ENCODE results near the gene SORCS2.
"Not testable (repeated sequence)": the region's sequence is repeated elsewhere in the genome, so short reads cannot be mapped to it uniquely, and the experiment has no call there.

SORCS2 gene

DNA sequence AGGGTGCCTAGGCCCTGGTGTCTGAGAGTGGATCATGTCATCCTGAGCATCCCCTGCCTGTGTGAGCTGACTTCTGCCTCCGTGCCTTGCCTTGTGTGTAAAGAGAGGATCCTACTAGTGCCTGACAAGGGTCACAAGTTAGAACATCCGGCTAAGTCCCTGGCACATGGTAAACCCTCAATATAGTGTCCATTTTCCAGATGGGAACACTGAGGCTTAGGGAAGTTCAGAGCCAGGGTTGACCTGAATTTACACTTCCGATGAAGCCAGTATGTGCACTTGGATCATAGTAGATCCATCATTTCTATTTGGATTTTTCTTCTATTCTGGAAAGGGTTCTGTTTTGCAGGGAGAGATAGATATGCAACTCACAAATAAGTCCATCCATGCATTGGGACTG is 254.9 kb downstream of the SORCS2 start:
- TF ChIP-seq, protein P1, sequence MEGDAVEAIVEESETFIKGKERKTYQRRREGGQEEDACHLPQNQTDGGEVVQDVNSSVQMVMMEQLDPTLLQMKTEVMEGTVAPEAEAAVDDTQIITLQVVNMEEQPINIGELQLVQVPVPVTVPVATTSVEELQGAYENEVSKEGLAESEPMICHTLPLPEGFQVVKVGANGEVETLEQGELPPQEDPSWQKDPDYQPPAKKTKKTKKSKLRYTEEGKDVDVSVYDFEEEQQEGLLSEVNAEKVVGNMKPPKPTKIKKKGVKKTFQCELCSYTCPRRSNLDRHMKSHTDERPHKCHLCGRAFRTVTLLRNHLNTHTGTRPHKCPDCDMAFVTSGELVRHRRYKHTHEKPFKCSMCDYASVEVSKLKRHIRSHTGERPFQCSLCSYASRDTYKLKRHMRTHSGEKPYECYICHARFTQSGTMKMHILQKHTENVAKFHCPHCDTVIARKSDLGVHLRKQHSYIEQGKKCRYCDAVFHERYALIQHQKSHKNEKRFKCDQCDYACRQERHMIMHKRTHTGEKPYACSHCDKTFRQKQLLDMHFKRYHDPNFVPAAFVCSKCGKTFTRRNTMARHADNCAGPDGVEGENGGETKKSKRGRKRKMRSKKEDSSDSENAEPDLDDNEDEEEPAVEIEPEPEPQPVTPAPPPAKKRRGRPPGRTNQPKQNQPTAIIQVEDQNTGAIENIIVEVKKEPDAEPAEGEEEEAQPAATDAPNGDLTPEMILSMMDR (IDR thresholded peaks at IDR 0.05; ENCODE audit: low read depth, low read length) = no peak
- TF ChIP-seq POLR2A (IDR thresholded peaks at IDR 0.05; ENCODE audit: extremely low read depth, insufficient read length) (no peak), MYC (IDR thresholded peaks at IDR 0.05; ENCODE audit: low read depth, low read length) (no peak)
- TF ChIP-seq, protein P2, sequence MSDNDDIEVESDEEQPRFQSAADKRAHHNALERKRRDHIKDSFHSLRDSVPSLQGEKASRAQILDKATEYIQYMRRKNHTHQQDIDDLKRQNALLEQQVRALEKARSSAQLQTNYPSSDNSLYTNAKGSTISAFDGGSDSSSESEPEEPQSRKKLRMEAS (IDR thresholded peaks at IDR 0.05; ENCODE audit: low read depth, low read length) = no peak
- no peak overlapping the region for H3K4me3 ChIP-seq (ENCODE audit: low read depth, low read length)
- no peak for DNase-seq (ENCODE audit: low read depth)

DNA sequence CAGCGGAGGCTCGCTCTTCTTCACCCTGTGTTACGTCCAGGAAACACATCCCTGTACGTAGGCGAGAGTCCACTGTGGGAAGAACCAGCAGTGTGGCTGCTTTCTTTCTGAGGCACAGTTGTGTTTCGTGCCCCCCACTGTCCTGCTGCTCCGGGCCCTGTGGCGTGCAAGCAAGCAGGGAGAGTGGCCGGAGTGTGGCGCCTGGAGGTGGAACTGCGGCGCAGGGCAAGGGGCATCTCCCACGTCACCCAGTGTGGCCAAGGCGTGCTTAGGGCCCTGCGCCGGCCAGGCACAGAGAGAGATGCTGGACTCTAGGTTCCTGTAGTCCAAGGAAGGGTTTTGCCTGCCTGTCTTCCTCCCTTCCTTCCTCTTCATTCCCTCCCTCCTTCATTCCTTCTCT is 255.7 kb downstream of the SORCS2 start:
- DNase-seq (ENCODE audit: low read depth) = no peak
- TF ChIP-seq MYC (IDR thresholded peaks at IDR 0.05; ENCODE audit: low read depth, low read length) (no peak), POLR2A (IDR thresholded peaks at IDR 0.05; ENCODE audit: extremely low read depth, insufficient read length) (no peak)
- TF ChIP-seq, protein P2 (IDR thresholded peaks at IDR 0.05; ENCODE audit: low read depth, low read length) = no peak
- TF ChIP-seq, protein P1 (IDR thresholded peaks at IDR 0.05; ENCODE audit: low read depth, low read length) = no peak
- H3K4me3 ChIP-seq (ENCODE audit: low read depth, low read length) = no peak overlapping the region

DNA sequence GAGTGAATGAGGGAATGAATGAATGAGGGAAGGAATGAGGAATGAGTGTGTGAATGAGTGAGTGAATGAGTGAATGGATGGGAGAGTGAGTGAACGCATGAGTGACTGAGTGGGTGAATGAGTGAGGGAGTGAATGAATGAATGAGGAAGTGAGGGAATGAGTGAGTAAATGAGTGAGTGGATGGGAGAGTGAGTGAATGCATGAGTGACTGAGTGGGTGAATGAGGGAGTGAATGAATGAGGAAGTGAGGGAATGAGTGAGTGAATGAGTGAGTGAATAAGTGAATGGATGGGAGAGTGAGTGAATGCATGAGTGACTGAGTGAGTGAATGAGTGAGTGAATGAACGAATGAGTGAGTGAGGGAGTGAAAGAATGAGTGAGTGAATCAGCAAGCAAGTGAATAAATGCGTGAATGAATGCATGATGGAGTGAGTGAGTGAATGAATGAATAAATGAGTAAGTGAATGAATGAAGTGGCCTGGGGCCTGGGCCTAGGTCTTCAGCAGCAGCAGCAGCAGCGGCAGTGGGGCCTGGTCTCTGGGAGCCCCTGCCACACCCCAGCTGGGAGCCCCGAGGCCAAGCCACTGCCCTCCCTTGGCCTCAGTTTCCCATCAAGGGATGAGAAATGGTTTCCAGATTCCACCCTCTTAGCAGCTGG is 258.6 kb downstream of the SORCS2 start:
- DNase-seq (ENCODE audit: low read depth) = no peak
- H3K4me3 ChIP-seq (ENCODE audit: low read depth, low read length) = no peak overlapping the region
- TF ChIP-seq MYC (IDR thresholded peaks at IDR 0.05; ENCODE audit: low read depth, low read length) (no peak), POLR2A (IDR thresholded peaks at IDR 0.05; ENCODE audit: extremely low read depth, insufficient read length) (no peak)
- TF ChIP-seq, protein P2 (IDR thresholded peaks at IDR 0.05; ENCODE audit: low read depth, low read length) = no peak

DNA sequence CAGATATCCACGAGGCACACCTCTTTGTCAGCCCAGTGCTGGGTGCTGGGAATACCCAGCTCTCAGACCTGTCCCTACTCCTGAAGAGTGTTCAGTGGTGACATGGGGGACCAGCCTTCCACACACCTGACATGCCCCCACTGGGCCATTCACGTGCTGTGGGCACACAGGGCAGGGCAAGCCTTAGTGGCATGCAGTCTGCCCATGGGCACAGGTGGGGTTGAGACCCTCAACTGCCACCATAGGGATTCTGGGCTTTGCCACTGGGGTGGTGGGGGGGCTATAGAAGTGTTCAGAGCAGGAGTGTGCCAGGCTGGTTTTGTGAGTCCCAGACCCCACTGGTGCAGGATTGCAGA is 259.1 kb downstream of the SORCS2 start:
- no peak for DNase-seq (ENCODE audit: low read depth)
- no peak overlapping the region for H3K4me3 ChIP-seq (ENCODE audit: low read depth, low read length)
- TF ChIP-seq, protein P2 (IDR thresholded peaks at IDR 0.05; ENCODE audit: low read depth, low read length) = no peak
- TF ChIP-seq MYC (IDR thresholded peaks at IDR 0.05; ENCODE audit: low read depth, low read length) = no peak
- TF ChIP-seq, protein P1 (IDR thresholded peaks at IDR 0.05; ENCODE audit: low read depth, low read length) = no peak
- TF ChIP-seq POLR2A (IDR thresholded peaks at IDR 0.05; ENCODE audit: extremely low read depth, insufficient read length) = no peak

DNA sequence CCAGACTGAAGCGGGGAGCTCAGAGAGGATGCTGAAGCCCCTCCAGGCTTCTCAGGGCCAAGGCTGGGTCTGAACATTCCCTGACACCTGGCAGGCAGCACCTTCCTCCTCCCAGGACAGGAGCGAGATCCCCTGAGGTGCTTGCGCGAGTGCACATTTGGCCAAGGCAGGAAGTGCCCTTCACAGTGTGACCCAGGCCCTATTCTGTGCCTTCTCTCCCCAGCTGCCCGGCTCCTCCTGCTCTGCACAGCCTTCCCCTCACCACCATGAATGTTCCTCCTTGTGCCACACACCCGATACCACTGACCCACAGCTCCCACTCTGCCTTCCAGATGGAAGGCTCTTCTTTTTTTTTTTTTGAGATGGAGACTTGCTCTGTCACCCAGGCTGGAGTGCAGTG is 259.5 kb downstream of the SORCS2 start:
- DNase-seq (ENCODE audit: low read depth) = no peak
- no peak for TF ChIP-seq POLR2A (IDR thresholded peaks at IDR 0.05; ENCODE audit: extremely low read depth, insufficient read length)
- TF ChIP-seq, protein P2 (IDR thresholded peaks at IDR 0.05; ENCODE audit: low read depth, low read length) = no peak
- no peak for TF ChIP-seq MYC (IDR thresholded peaks at IDR 0.05; ENCODE audit: low read depth, low read length)
- TF ChIP-seq, protein P1 (IDR thresholded peaks at IDR 0.05; ENCODE audit: low read depth, low read length) = no peak
- H3K4me3 ChIP-seq (ENCODE audit: low read depth, low read length) = no peak overlapping the region

DNA sequence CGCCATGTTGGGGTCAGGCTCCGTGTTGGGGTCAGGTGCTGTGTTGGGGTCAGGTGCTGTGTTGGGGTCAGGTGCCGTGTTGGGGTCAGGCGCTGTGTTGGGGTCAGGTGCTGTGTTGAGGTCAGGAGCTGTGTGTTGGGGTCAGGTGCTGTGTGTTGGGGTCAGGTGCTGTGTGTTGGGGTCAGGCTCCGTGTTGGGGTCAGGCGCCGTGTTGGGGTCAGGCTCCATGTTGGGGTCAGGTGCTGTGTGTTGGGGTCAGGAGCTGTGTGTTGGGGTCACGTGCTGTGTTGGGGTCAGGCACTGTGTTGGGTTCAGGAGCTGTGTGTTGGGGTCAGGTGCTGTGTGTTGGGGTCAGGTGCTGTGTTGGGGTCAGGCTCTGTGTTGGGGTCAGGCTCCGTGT is 260.5 kb downstream of the SORCS2 start:
- not testable (repeated sequence) for H3K4me3 ChIP-seq (ENCODE audit: low read depth, low read length); DNase-seq (ENCODE audit: low read depth)
